GM18867 (cell line): Measurements from ENCODE around the gene CEACAM4.
"Not testable (repeated sequence)": the region's sequence is repeated elsewhere in the genome, so short reads cannot be mapped to it uniquely, and the experiment has no call there.

Experiments used
- ATAC-seq: cut with Tn5 transposase; IDR thresholded peaks from one replicate; pipeline ENCODE4 v1.9.1; 2021; ENCODE audit warnings: mild to moderate bottlenecking, moderate library complexity; ENCODE audit not compliant: unreplicated experiment

CEACAM4 gene

DNA sequence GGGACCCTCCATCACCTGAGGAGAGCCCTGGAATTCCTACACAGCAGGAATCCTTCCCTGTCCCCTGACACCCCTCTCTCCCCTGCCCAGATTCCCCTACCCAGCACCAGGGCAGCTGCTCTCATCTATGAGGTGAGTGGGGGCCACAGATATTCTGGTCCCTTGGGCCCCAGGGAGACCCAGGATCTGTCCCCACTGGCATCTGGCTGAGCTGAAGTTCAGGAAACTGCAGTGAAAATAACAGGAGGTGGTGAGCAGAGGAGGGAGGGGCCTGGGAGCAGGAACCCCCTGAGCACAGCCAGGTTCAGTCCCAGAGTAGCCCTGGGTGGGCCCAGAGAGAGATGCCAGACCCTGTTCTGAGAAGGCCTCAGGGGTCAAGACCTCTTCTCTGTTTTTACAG, 40.8 kb downstream of the CEACAM4 start:
- no peak for ATAC-seq

DNA sequence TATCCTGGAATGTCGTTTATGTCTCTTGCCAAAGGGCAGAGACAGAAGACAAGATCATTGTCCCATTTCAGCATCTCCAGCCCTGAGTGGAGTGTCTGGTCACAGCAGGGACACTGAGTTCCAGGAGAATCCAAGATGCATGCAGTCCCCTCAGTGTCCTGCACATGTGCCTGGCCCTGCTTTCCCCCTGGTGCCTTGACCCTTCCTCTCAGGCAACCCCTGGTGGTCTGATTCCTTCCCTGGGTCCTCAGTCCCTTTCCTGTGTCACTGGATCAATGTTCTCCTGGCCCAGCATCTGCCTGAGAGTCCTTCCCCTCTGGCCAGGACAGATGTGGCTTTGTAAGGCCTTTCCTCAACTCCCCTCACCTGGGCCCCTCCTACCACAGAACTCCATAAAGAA, 41.9 kb downstream of the CEACAM4 start:
- ATAC-seq, result no peak

DNA sequence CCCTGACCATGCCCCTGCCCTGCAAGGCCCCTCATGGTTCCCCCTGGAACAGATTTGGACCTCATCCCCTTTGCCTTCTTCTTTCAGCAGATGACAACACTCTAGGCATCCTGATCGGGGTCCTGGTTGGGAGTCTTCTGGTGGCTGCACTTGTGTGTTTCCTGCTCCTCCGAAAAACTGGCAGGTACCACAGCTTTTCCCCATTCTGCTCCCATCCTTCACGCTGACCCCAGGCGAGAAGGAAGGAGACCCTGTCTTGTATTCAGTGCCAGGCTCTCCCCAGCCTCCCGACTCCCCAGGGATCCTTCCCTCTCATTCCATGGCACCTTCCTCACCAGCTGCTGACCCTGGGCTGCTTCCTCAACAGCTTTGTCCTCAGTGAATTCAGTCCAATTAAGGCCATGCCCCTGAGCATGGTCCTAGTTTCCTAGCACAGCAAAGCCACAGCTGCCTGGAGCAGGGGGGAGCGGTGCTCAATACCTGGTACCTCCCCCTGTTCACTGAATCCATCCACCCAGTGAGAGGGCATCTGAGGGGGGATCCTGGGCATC, 42.5 kb downstream of the CEACAM4 start:
- no peak for ATAC-seq

DNA sequence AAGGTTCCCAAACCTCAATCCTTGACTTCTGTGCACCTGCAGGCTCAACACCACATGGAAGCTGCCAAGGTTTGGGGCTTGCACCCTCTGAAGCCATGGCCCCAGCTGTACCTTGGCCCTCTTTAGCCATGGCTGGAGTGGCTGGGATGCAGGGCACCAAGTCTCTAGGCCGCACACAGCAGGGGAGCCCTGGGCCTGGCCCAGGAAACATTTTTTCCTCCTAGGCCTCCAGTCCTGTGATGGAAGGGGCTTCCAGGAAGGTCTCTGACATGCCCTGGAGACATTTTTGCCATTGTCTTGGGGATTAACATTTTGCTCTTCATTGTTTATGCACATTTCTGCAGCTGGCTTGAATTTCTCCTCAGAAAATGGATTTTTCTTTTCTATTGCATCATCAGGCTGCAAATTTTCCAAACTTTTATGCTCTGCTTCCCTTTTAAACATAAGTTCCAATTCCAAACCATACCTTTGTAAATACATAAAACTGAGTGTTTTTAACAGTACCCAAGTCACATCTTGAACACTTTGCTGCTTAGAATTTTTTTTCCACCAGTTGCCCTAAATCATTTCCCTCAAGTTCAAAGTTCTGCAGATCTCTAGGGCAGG, 44.2 kb downstream of the CEACAM4 start:
- not testable (repeated sequence) for ATAC-seq

DNA sequence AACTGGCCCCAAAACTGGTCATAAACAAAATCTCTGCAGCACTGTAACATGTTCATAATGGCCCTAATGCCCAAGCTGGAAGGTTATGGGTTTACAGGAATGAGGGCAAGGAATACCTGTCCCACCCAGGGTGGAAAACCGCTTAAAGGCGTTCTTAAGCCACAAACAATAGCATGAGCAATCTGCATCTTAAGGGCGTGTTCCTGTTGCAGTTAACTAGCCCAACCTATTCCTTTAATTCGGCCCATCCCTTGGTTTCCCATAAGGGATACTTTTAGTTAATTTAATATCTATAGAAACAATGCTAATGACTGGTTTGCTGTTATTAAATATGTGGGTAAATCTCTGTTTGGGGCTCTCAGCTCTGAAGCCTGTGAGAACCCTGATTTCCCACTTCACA, 45.8 kb downstream of the CEACAM4 start:
- ATAC-seq, result not testable (repeated sequence)

DNA sequence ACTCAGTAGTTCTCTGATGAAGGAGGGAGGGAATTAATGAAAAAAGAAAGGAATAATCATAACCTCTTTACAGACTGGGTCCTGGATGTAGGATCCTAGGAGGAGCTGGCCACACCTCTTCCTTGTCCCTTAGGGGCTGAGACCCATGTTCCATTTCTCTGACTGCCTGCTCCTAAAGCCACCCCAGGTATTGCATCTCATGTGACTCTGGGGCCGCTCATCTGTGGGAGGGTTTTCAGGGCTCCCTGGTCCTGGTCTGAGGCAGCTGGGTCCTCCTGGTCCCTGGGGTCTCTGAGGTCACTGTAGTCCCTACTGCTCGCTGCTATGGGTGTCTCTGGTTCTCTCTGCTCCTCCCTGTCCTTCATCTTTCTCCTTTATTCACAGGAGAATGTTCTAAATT, 48.0 kb downstream of the CEACAM4 start:
- no peak for ATAC-seq

DNA sequence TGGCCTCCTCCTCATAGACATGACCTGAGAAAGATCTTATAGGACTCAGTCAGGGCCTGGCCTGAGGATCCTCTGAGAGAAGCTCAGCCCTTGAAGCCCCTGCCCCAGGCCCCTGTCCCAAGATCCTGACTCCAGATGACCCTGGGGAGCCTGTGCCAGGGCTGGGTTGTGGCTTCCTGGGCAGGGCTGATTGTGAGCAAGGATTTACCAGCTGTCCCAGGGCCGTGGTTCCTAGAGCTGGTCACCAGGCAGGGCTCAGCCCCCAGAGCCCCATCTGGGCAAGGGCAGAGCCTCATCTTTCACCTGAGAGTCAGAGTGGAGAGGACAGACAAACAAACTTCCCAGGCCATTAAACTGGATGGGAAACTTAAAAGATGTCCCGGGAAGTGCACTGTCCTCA, 49.0 kb downstream of the CEACAM4 start:
- ATAC-seq, result no peak

DNA sequence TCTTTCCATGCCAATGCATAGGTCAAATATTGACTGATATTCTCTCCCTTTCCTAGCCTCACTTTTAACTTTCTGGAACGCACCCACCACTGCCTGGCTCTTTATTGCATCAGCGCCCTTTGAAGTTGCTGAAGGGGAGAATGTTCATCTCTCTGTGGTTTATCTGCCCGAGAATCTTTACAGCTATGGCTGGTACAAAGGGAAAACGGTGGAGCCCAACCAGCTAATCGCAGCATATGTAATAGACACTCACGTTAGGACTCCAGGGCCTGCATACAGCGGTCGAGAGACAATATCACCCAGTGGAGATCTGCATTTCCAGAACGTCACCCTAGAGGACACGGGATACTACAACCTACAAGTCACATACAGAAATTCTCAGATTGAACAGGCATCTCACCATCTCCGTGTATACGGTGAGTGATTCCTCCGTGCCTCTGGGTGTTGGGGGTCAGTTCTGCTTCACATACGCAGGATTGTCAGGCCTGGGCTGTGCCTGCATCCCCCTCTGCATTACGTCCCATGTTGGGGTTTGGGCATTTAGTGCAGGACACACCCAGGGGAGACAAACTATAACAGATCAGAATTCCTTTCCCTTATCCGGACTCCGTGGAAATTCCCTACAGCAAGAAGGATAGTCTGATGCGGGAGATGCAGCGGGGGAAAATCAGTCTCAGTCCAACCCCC, 49.6 kb downstream of the CEACAM4 start:
- no peak for ATAC-seq

DNA sequence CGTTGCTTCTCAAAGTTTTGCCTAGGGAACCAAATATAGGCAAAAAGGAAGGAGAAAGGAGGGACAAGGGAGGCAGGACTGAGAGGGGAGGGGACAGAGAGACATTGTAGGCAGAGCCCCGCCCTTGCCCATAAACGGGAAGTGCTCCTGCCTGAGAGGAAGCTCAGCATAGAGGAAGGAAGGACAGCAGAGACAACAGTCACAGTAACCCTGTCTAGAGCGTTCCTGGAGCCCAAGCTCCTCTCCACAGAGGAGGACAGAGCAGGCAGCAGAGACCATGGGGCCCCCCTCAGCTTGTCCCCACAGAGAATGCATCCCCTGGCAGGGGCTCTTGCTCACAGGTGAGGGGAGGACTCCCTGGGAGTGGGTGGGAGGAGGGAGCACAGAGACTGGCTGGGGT, 50.9 kb downstream of the CEACAM4 start, which contains the start of gene CEACAM21:
Gene CEACAM21, plus strand, starts transcription at position 169 of the 400 bp plus-strand sequence. Its CDS starts 109 bp downstream, at position 278.
- peak; percentile 68 for ATAC-seq

DNA sequence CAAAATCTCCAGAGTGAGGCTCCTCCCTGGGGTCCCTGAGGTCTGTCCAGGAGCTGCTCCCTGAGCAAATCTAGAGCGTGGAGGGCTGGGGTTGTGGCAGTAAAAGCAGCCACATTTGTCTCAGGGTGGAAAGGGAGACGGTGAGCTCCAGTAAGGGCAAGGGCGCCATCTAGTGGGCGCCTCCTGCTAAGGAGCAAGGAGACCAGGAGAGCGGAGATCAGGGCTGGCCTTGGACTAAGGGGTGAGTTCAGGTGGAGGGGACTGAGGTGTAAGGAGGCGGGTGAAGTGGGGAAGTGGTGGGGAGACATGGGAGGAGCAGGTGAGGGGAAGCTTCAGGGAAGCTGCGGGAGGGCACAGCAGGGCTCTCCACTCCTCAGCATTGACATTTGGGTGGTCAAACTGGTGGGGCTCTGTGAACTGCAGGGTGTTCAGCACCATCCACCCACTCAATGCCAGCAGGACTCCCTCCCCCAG, 56.2 kb downstream of the CEACAM4 start:
- ATAC-seq, result no peak

DNA sequence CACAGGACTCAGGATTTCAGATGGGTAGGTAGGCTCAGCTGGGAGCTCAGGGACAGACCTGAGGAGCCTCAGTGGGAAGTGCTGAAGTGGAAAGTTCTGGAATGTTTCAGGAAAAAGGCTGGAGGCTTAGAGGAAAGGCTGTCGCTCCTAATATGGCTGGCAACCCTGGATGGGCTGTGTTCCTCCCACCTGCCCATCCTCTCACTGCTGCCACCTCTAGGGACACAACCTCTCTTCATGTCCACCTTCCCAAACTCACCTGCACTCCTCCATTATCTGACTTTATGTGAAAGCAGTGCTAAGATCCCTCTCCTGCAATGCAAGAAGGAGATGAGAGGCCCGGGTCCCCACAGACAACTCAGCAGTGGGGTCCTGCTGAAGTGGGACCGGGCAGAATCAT, 56.7 kb downstream of the CEACAM4 start:
- ATAC-seq, result no peak

DNA sequence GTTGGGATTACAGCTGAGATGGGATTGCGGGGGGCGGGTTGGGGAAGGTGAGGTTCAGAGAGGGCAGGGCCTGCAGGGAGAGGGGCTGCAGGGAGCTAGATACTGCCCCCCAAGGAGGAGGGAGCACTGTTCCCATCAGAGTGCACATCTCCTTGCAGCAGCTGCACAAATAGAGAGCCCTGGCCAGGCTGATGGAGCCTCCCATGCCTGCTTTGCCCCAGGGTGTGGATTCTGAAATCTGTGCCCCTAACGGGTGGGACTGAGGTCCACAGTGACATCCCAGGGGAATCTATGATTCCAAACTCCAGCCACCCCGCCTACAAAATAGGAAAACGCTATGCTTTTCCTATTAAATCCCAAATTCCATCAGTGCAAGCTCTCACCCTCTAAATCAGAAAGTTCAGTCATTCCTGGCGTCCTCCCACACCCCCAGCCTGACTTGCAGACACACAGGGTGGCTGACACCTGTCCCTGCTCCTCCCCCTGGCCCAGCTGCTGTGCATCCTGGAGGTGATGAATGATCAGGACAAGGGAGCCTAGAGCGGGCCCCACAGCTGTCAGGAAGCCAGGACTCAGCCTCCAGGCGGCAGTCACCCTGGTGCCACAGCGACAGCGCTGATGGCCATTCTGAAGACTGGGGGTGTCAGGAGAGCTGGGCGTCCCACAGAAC, 57.3 kb downstream of the CEACAM4 start:
- ATAC-seq, result no peak
